WTC11 (cell line): ENCODE results near the gene GLOD4.

Experiments used
- ATF1 ChIP-seq: sonication (generic); formaldehyde crosslinking; IDR thresholded peaks from 2 replicates; pipeline ENCODE4 v1.8.1; 2023; ENCODE audit warnings: mild to moderate bottlenecking, moderate library complexity, missing genetic modification reagents
- CTCF ChIP-seq: fragments of 200-600 bp; IDR thresholded peaks from 2 replicates; pipeline ENCODE4 v1.8.0; 2022; ENCODE audit warnings: antibody characterized with exemption
- FOXK1 ChIP-seq: sonication (generic); formaldehyde crosslinking; IDR thresholded peaks from 2 replicates; pipeline ENCODE4 v1.8.0; 2022; ENCODE audit warnings: mild to moderate bottlenecking, moderate library complexity, missing genetic modification reagents
- JUN ChIP-seq: sonication (generic); formaldehyde crosslinking; IDR thresholded peaks from 2 replicates; pipeline ENCODE4 v1.8.0; 2023; ENCODE audit warnings: mild to moderate bottlenecking, missing genetic modification reagents
- MLX ChIP-seq: sonication (generic); formaldehyde crosslinking; IDR thresholded peaks from 2 replicates; pipeline ENCODE4 v1.8.1; 2023; ENCODE audit warnings: mild to moderate bottlenecking, missing genetic modification reagents, moderate library complexity
- NFE2L1 ChIP-seq: sonication (generic); formaldehyde crosslinking; IDR thresholded peaks from 2 replicates; pipeline ENCODE4 v1.8.1; 2023; ENCODE audit warnings: missing genetic modification reagents
- NR2C2 ChIP-seq: sonication (generic); formaldehyde crosslinking; IDR thresholded peaks from 2 replicates; pipeline ENCODE4 v1.8.0; 2022; ENCODE audit warnings: mild to moderate bottlenecking, missing genetic modification reagents
- TF ChIP-seq, protein P1 (sequence below): sonication (generic); formaldehyde crosslinking; IDR thresholded peaks from 2 replicates; pipeline ENCODE4 v1.8.0; 2022; ENCODE audit warnings: mild to moderate bottlenecking, missing genetic modification reagents
- TF ChIP-seq, protein P2 (sequence below): sonication (generic); formaldehyde crosslinking; IDR thresholded peaks from 2 replicates; pipeline ENCODE4 v1.8.1; 2023; ENCODE audit warnings: mild to moderate bottlenecking, missing genetic modification reagents

- TF ChIP-seq, protein P1, sequence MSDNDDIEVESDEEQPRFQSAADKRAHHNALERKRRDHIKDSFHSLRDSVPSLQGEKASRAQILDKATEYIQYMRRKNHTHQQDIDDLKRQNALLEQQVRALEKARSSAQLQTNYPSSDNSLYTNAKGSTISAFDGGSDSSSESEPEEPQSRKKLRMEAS (CRISPR knock-in tag): no peak
- no peak for TF ChIP-seq CTCF
- TF ChIP-seq NR2C2: no peak
- TF ChIP-seq NFE2L1 (CRISPR knock-in tag): no peak
- no peak for TF ChIP-seq MLX (CRISPR knock-in tag)
- no peak for TF ChIP-seq ATF1 (CRISPR knock-in tag)
- TF ChIP-seq, protein P2, sequence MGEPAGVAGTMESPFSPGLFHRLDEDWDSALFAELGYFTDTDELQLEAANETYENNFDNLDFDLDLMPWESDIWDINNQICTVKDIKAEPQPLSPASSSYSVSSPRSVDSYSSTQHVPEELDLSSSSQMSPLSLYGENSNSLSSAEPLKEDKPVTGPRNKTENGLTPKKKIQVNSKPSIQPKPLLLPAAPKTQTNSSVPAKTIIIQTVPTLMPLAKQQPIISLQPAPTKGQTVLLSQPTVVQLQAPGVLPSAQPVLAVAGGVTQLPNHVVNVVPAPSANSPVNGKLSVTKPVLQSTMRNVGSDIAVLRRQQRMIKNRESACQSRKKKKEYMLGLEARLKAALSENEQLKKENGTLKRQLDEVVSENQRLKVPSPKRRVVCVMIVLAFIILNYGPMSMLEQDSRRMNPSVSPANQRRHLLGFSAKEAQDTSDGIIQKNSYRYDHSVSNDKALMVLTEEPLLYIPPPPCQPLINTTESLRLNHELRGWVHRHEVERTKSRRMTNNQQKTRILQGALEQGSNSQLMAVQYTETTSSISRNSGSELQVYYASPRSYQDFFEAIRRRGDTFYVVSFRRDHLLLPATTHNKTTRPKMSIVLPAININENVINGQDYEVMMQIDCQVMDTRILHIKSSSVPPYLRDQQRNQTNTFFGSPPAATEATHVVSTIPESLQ (CRISPR knock-in tag): no peak
- no peak for TF ChIP-seq FOXK1 (CRISPR knock-in tag)
- no peak for TF ChIP-seq JUN
Measured at GRCh38 chr17:819251-819650, 37.2 kb upstream of the GLOD4 start.
